DMS79 (cell line): ENCODE measurements around the gene ZNF282.
A peak's percentile ranks its signal among the peaks of the same experiment; 100 is the strongest.
"Not testable (repeated sequence)": the region's sequence is repeated elsewhere in the genome, so short reads cannot be mapped to it uniquely, and the experiment has no call there.

Experiments
- DNase-seq: peaks from one replicate; lab custom pipeline; 2025; lab: John Stamatoyannopoulos, UW

ZNF282 gene

DNA sequence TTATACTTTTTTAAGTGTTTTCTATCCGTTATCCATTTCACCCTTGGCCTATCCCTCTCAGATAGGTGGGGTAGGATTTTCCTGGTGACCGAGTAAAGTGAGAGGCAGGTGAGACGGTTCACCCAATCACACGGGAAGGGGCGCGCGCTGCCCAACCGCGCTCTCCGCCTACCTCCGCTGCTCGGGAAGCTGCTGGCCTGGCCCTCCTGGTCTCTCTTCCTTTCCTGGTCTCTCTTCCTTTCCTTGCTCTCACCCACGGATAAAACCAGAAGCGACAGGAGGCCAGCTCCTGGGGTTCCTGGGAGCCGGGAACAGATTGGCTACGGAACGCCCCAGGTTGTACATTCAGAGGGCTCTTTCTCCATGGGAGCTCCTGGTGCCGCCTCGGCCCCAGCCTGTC lies 29.8 kb downstream of the ZNF282 start:
- no peak for DNase-seq

DNA sequence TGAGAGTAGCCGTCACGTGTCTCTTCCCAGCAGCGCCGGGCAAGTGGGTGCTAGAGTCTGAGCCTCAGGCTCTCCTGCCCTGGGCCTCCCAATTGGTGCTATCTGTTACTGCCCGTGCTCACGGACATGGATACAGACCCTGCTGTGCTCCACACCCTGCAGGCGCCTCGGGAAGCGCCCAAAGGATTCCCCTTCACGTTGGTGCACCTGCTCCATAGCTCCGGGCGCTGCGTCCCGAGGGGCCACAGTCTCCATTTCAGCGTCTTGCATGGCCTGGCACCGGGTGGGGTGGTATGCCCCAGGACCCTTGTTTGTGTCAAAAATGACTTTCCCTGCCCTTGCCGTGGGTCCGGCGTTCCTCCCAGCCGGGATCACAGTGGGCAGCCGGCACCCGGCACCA lies 30.3 kb downstream of the ZNF282 start:
- no peak for DNase-seq

DNA sequence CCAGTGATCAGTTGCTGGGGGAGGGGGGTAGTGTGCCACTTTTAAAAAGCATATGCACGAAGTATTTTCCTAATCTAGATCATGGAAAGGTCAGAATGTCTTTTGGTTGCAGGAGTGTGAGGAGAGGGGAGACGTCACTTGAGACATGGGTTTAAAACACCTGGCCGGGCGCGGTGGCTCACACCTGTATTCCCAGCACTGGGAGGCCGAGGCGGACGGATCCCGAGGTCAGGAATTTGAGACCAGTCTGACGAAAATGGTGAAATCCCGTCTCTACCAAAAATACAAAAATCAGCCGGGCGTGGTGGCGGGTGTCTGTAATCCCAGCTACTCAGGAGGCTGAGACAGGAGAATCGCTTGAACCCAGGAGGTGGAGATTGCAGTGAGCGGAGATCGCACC lies 31.0 kb downstream of the ZNF282 start:
- not testable (repeated sequence) for DNase-seq

DNA sequence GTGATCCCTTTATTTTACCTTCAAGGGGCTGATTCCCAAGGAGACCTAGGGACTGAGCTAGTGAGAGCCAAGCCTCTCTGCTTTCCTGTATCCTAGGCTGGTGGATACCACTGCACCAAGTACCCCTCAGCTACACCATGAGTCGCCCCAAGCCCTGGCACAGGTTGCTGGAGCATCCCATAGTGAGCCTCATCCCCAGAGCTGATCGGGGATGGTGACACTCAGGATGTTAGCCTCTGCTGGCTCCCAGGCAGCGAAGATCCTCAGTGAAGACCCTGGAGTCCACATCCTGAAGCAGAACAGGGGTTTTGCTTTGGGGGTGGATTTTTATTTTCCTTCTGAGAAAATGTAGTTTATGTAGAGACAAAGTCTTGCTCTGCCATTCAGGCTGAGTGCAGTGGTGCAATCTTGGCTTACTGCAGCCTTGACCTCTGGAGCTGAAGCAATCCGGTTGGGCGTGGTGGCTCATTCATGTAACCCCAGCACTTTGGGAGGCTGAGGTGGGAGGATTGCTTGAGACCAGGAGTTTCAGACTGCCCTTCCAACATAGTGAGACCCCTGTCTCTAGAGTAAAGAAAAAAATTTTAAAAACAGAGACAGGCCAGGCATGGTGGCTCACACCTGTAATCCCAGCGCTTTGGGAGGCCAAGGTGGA lies 31.6 kb downstream of the ZNF282 start:
- DNase-seq = no peak

DNA sequence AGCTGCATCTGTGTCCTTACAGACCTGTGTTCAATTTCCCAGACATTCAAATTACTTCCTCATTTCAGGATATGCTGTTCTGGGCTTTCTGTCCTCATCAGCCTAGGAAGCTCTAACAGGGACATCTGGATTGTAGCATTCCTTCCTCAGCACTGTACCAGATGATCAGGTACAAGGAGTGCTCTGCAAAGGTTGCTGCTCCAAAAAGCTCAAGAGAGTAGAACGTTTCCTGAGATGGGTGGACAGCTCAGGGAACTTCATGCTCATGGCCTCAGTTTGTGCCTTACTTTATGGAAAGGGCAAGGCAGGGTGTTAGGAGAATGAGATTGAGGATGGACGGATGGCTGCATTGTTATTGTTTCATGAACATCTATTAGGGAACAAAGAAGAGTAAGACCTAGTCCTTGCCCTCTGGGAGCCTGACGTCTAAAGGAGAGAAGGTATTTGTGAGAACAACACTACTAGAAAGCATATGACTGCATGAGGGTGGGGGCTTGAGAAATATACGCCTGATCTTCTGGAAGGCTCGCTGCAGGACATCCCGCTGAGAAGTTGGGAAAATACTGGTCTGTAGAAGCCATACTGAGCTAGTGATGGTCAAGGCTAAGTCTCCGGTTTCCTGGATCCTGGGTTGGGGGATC lies 33.6 kb downstream of the ZNF282 start:
- no peak for DNase-seq

DNA sequence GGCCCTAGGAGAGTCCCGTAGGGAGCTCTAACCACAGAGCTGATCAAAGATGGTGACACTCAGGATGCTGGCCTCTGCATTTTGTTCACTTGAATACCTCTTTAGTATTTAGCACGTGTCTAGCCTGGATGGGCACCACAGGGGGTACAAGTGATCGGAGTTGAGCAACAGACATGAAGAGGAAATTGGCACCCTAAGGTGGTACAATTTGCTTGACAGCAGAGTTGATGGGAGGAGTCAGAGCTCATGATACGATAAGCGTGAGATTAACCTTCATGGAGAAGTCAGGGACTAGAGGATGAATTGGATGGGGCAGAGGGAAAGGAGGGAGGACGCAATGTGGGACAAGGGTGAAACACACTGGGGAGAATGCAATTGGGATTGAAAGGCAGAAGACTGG lies 34.2 kb downstream of the ZNF282 start:
- no peak for DNase-seq

DNA sequence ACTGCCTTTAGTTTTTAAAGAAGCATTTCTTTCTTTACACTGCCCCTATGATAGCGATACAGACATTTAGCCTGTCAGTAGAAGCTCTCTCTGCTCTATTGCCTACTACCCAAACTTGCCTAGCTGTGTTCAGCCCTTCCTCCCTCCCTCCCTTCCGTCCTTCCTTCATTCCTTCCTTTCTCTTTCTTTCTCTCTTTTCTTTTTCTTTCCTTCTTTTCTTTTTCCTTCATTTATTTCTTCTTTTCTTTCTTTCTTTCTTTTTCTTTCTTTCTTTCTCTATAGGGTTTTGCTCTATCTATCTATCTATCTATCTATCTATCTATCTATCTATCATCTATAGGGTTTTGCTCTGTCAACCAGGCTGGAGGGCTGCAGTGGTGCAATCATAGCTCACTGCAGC lies 37.0 kb downstream of the ZNF282 start:
- no peak for DNase-seq

DNA sequence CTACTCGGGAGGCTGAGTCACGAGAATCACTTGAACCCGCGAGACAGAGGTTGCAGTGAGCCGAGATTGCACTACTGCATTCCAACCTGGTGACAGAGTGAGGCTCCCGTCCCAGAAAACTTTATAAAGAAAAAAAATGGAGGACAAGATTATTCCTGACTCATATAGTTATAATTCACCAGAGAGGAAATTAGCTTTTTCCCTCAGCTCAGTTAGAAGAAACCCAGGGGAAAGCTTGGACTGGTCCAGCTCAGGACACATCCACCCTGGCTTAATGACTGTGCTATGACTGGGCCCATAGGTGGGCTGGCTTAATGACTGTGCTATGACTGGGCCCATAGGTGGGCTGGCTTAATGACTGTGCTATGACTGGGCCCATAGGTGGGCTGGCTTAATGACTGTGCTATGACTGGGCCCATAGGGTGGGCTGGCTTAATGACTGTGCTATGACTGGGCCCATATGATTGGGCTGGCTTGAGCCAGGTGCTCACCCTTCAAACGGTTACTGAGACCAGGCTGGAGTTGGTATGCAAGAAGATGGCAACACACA lies 38.4 kb downstream of the ZNF282 start:
- not testable (repeated sequence) for DNase-seq

DNA sequence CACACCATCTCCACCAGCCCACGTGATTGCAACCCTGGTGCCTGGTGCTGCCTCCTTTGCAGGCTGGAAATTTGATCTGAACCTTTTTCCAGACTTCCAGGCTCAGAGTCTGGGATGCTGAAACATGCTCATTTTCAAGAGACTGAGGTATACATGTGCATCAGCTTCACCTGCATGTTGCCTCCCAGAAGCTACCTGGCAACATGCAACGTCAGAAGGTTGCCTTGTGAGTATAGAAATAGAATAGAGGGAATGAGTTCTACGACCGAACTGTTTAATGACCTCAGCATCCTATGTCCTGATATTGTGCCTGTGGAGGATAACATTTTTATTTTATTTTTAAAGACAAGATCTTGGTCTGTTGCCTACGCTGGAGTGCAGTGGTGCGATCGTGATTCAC lies 42.2 kb downstream of the ZNF282 start:
- no peak for DNase-seq

DNA sequence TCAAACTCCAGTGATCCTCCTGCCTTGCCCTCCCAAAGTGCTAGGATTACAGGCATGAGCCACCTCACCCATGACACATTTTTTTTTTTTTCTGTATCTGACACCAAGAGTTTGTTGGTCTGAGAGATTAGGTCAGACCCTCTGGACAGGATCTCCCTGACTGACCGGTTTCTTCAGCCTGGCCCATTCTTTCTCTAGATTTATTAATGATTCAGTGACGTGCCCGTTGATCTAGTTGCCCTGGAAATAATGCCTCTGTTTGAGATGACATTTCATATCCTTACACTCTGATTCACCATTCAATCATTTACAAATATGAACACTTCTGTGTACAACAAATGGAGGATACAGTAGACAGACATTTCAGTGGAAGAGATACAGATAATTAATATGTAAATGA lies 42.7 kb downstream of the ZNF282 start:
- DNase-seq = no peak

DNA sequence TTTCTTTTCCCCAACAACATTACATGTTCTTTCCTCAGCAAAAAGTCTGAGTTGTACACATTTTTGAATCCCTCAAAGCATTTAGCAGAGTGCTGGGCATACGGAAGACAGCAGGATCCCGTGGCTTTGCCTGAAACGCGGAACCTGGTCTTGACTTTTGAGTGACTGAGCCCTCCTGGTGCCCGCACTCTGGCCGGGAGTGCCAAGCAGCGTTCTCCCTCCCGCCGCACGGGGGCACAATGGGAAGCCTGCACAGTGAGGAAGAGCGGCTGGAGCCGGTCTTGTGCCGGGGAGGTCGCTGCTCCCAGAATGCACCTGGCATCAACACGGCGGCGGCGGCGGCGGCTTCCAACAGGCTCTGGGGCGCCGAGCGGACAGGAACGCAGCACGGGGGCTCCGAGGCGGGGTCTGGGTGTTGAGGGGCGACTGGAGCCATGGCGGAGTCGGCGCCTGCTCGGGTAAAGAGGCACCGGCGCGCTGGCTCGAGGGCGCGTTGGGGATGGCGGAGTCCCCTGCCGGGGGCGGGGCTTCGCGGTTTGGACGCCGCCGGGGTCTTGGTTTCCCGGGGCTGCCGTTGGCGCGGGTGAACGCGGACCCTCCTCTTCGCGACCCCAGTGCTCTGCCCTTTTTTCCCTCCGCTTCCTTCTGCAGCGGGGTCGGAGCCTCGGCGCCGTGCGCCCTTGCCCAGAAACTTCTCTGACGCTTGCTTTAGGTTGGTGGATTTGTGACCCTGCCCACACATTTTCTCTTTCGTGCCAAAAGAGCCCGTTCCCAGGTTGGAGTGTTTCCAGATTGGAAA lies 44.2 kb downstream of the ZNF282 start, which contains the start of gene ZNF212:
TSS of gene ZNF212 (plus strand) at position 307 of the 799 bp plus-strand sequence. CDS start at position 435, 128 bp downstream.
- DNase-seq = peak; percentile 76

DNA sequence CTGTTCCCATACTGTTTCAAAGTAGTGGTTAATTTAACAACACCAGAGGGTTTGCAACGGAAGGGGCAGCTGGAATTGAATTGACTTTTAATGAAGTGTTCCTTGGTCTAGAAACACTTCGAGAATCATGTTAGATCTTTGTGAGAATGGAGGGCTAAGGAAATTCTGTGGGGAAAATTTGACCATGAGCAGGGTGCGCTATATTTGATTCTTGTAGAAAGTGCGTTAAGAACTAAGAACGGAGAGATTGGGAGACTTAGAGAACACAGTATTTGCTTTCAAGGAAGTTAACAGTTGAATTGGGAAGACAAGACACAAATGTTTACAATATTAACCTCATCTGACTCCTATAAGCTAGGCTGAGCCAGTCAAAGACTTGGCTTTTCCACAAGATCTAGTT lies 45.3 kb downstream of the ZNF282 start:
- DNase-seq = no peak

DNA sequence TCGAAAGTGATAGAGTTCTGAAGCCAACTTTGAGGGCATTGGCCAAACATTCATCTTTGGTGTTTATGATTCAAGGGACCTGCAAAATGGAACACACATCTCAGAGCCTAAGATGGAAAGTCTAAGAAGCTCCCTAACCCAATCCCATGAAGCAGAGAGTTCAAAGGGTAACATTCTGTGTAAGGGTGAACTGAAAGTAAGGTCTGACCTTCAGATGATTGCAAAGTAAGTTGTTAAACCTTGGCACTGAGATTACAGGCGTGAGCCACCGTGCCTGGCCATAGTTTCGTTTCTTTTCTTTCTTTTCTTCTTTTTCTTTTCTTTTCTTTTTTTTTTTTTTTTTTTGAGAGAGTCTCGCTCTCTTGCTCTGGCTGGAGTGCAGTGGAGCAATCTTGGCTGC lies 46.4 kb downstream of the ZNF282 start:
- DNase-seq = no peak

DNA sequence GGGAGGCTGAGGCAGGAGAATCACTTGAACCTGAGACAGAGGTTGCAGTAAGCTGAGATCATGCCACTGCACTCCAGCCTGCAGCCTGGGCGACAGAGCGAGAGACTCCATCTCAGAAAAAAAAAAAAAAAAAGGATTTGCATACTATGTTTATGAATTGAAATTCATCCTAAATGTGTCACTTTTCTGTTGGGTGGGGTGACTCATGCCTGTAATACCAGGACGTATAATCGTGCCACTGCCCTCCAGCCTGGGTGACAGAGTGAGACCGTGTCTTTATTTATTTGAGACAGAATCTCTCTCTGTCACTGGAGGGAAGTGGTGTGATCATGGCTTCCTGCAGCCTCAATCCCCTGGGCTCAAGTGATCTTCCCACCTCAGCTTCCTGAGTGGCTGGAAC lies 49.9 kb downstream of the ZNF282 start:
- DNase-seq = no peak

DNA sequence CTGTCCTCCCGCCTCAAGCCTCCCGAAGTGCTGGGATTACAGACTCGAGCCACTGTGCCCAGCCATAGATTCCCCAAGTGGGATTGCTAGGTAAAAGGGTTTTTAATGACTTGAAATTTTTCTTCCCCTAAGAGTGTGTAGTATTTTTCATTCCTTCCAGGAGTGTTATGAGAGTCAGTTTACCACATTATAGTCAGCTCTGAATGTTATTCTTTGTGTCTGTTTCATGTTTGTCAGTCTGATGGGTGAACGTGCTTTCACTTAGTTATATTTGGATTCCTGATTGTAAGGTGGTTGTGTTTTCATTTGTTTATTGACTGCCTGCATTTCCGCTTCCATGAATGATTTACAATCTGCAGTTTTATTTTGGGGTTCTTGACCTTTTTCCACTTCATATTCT lies 50.4 kb downstream of the ZNF282 start:
- DNase-seq = no peak

DNA sequence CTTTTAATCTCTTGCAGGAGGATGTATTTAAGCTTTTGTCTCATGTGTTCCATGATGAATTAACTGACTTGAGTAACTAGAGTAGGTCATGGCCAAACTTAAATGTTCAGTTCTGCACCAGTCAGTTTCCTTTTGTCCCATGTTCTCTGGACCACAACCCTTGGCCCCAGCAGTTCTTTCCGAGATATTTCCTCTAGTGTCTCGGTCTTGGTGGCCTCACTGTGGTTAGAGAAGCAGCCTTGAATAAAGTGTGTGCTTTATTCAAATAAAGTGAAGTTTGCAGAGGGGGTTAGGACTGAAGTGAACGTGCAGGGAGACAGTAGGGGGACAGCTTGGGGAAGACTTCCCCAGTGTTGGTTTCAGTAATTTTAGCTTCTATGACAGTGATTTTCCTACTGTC lies 53.4 kb downstream of the ZNF282 start:
- no peak for DNase-seq

DNA sequence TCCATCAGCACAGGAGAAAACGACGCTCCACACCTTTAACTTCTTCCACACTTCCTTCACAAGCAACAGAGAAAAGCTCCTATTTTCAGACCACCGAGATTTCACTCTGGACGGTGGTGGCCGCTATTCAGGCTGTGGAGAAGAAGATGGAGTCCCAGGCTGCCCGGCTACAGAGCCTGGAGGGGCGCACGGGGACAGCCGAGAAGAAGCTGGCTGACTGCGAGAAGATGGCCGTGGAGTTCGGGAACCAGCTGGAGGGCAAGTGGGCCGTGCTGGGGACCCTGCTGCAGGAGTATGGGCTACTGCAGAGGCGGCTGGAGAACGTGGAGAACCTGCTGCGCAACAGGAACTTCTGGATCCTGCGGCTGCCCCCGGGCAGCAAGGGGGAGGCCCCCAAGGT lies 54.8 kb downstream of the ZNF282 start:
- DNase-seq = not testable (repeated sequence)

DNA sequence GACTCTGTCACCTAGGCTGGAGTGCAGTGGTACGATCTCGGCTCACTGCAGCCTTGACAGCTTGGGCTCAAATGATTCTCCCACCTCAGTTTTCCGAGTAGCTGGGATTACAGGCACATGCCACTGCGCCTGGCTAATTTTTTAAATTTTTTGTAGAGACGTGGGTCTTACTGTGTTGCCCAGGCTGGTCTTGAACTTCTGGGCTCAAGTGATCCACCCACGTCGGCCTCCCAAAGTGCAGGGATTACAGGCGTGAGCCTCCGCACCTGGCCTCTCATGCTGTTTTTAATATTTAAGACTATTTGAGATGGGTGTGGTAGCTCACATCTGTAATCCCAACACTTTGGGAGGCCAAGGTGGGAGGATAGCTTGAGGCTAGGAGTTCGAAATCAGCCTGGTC lies 56.2 kb downstream of the ZNF282 start:
- not testable (repeated sequence) for DNase-seq

DNA sequence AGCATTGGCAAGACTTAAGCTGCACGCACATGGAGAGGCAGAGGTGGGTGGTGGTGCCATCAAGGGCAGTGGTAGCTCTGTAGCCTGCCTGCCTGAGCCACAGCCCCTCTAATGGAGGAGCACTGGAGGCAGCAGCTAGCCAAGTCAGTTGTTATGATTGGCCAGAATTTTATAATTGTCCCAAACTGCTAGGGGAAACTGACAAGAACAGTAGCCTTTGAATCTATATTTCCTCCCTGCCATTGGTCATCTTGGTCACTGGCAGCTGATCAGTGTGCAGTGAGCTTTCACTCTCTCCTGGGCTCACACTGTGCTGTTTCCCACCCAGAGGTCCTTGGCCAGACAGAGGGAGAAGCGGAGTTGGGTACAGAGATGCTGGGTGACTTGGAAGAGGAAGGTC lies 57.0 kb downstream of the ZNF282 start:
- DNase-seq = no peak

DNA sequence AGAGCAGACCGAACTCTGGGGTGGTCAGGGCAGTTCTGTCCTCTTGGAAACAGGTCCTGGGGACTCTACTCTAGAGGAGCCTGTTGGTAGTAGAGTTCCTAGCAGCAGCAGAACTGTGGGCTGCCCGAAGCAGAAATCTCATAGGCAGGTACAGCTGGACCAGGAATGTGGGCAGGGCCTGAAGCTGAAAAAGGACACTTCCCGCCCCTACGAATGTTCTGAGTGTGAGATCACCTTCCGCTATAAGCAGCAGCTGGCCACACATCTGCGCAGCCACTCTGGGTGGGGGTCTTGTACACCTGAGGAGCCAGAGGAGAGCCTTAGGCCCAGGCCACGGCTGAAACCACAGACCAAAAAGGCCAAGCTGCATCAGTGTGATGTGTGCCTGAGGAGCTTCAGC lies 58.3 kb downstream of the ZNF282 start:
- DNase-seq = no peak

DNA sequence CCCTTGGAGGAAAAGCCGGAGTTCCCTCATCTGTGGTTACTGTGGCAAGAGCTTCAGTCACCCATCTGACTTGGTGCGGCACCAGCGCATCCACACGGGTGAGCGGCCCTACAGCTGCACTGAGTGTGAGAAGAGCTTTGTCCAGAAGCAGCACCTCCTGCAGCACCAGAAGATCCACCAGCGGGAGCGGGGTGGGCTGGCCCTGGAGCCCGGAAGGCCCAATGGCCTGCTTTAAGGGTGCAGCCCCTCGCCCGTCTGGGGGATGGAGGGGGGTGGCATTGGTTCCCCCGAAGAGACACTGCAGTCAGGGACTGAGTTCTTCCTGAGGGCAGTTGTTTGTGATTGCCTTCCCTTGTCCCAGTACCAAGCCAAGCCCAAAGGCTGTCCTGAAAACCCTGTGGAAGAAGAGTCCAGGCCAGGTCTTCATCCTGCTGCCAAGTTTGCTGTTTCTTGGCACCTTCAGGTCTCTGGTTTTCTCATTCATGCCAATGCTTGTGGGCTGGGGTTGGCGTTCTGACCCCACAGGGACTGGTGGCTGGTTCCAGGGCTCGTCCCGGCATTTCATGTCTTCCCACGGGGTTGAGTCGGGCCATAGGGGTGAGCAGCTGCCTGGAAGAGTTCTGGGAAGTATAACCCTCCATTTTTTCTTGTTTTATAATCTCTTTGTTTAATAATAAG lies 59.0 kb downstream of the ZNF282 start:
- no peak for DNase-seq

DNA sequence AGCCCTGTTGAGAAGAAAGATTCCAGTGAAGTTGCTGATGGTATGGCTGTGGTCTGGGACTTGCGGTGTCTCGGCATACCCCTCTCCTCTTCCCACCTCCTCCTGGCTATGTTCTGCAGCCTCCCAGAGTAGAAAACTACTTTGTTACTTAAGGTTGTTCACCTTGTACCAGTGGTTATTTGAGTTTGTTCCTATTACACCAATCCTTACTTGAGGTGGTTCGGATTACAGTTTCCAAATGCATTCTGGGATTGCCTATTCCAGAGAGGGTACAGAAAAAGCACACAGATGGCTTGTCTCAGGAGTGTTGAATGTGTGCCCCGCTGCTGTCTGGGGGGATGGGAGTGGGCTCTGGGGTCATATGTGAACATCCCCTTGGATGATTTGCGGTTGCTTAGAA lies 59.8 kb downstream of the ZNF282 start:
- DNase-seq = no peak
